ENCODE measurements around the gene RAD1.

Gene RAD1

GRCh38 chr5:34858790-34859189 is 56.5 kb downstream of the RAD1 start:
- DNase-seq, result no peak

GRCh38 chr5:34857894-34858293 is 57.4 kb downstream of the RAD1 start:
- DNase-seq, result no peak

GRCh38 chr5:34857161-34857560 is 58.1 kb downstream of the RAD1 start:
- no peak for DNase-seq
